Measurements from ENCODE around the gene BBIP1. TPM values are rescaled to one million over a fixed set of nuclear protein-coding genes. Genes with fewer than 3 reads are reported as not detected.

Gene BBIP1
- total and polyA plus RNA-seq, 9 of the 15 experiments (the other 6 are each of a cell fraction or from before 2014, with no cell fraction given), result 5.2 to 31.0 (median 19.4) TPM

GRCh38 chr10:110918269-110918642 is 724 bp downstream of the BBIP1 start (continued):
- no peak for TF ChIP-seq TRIM25 (IDR thresholded peaks at IDR 0.05; ENCODE audit: borderline replicate concordance)
- TF ChIP-seq RCOR1 (IDR thresholded peaks at IDR 0.05; ENCODE audit: borderline replicate concordance in 1 of 2, low read depth in 2 of 2, low read length in 2 of 2), result no peak
- no peak for TF ChIP-seq MEF2D (tag; conservative IDR thresholded peaks at IDR 0.05; ENCODE audit: low read depth)
- 0 out of 6 replicates have a peak, but pooled peaks of 1 of the 3 experiments have one; percentile 1 for TF ChIP-seq CTCF (IDR thresholded peaks at IDR 0.05 in 2 of 3, conservative IDR thresholded peaks at IDR 0.05 in 1 of 3; ENCODE audit: insufficient read depth in 2 of 3, low read depth in 1 of 3, low read length in 3 of 3)

- Histone ChIP-seq H4K20me1 (replicated peaks; ENCODE audit: control insufficient read depth, insufficient read depth, low read length) (no peaks in the 10 kb centered on the region), H3K4me2 (ENCODE audit: insufficient read depth, low read length) (no peak overlapping the region), H3K4me1 (replicated peaks in 1 of 2; ENCODE audit: control insufficient read depth in 2 of 2, insufficient read depth in 2 of 2, low read length in 2 of 2) (peaks cover 0 to 10% of the 10 kb centered on the region in 2 experiments; a peak in 2 of 5 replicates), H3K36me3 (ENCODE audit: control insufficient read depth, insufficient read depth, low read length) (no peaks in the 10 kb centered on the region), H3K9me1 (ENCODE audit: control insufficient read depth, insufficient read depth, low read length) (no peaks in the 10 kb centered on the region), H3K27me3 (ENCODE audit: control insufficient read depth in 2 of 2, insufficient read depth in 2 of 2, low read length in 2 of 2) (no peaks in the 10 kb centered on the region), H3K4me3 (no peak overlapping the region), H2AFZ (ENCODE audit: low read depth, low read length) (no peak overlapping the region), H3K79me2 (ENCODE audit: control insufficient read depth, insufficient read depth, low read length) (peaks cover 26% of the 10 kb centered on the region), H3K9me3 (replicated peaks; ENCODE audit: control insufficient read depth, insufficient read depth, low read depth, low read length) (no peaks in the 10 kb centered on the region), H3K9ac (ENCODE audit: insufficient read depth in 1 of 2, low read depth in 2 of 2, low read length in 2 of 2) (no peak overlapping the region), H3K27ac (ENCODE audit: extremely low read depth, low read depth, low read length) (no peak overlapping the region; the same call in 2 of the 3 replicates)
- POLR2A ChIA-PET, result interaction anchor here (1.2 kb wide), 1 partner anchor 14 kb away, joined by 4 read pairs; no protein-coding TSS in a partner anchor
- in situ Hi-C loops (cut with MboI) (no loop called here), intact Hi-C loops (cut with micrococcal nuclease) (no loop called here)
- WGBS (ENCODE audit: insufficient coverage, low coverage, missing lambda C conversion rate), result 63% methylated on average over 3 of the region's 3 CpGs
- CTCF ChIA-PET (ENCODE audit: low intra/inter-chr PET ratio), result no interaction called here
- BruUV-seq (replicated peaks), result no TSS peak
- no peak for DNase-seq (ENCODE audit: extremely low read depth in 1 of 4, low spot score in 3 of 4)
- no peak for ATAC-seq
- no peak for FAIRE-seq
- TF ChIP-seq CBX3 (IDR thresholded peaks at IDR 0.05; ENCODE audit: borderline replicate concordance in 1 of 2, low read length in 2 of 2) (no peak), MEIS2 (IDR thresholded peaks at IDR 0.05; ENCODE audit: partially characterized antibody) (peak; percentile 75), MTA1 (IDR thresholded peaks at IDR 0.05; ENCODE audit: borderline replicate concordance) (no peak), ZKSCAN1 (IDR thresholded peaks at IDR 0.05; ENCODE audit: low read depth, low read length) (no peak), THRB (CRISPR knock-in tag; conservative IDR thresholded peaks at IDR 0.05) (no peak)
Measured at GRCh38 chr10:110916554-110917346, 2.2 kb downstream of the BBIP1 start.

All from K562 (cell line).